OCI-LY1 (cell line): ENCODE data around the gene ENPEP.
A peak's percentile ranks its signal among the peaks of the same experiment; 100 is the strongest.

Source experiments
- H2AFZ ChIP-seq: fragments of 200-600 bp; sonication (generic), shearing (Covaris generic); 2 replicates; pipeline ENCODE4 v1.6.0; 2014; ENCODE audit warnings: antibody characterized with exemption, mild to moderate bottlenecking, low read length
- H3F3A ChIP-seq: fragments of 200-600 bp; sonication (generic), shearing (Covaris generic); 2 replicates; pipeline ENCODE4 v1.6.0; 2014; ENCODE audit warnings: mild to moderate bottlenecking, antibody characterized with exemption, low read length, moderate library complexity; ENCODE audit not compliant: insufficient read depth
- H3K27ac ChIP-seq: fragments of 200-600 bp; sonication (generic); 2 replicates; pipeline ENCODE4 v1.5.1; 2014; ENCODE audit warnings: low read length, mixed run types, mild to moderate bottlenecking, low read depth; ENCODE audit not compliant: poor library complexity, severe bottlenecking
- H3K27me3 ChIP-seq: fragments of 200-600 bp; sonication (generic); 2 replicates; pipeline ENCODE4 v1.6.0; 2014; ENCODE audit warnings: antibody characterized with exemption, mild to moderate bottlenecking, low read length, moderate library complexity; ENCODE audit not compliant: insufficient read depth
- H3K36me3 ChIP-seq: fragments of 200-600 bp; sonication (generic); 2 replicates; pipeline ENCODE4 v1.6.1; 2014; ENCODE audit warnings: mild to moderate bottlenecking, antibody characterized with exemption, low read length, moderate library complexity, mixed read lengths; ENCODE audit not compliant: insufficient read depth
- H3K4me1 ChIP-seq: fragments of 200-600 bp; sonication (generic); 2 replicates; pipeline ENCODE4 v1.5.1; 2014; ENCODE audit warnings: mild to moderate bottlenecking, low read length, moderate library complexity; ENCODE audit not compliant: insufficient read depth, severe bottlenecking
- H3K4me2 ChIP-seq: fragments of 200-600 bp; sonication (generic), shearing (Covaris generic); 2 replicates; pipeline ENCODE4 v1.6.1; 2014; ENCODE audit warnings: low read length
- H3K4me3 ChIP-seq: fragments of 200-600 bp; sonication (generic); 2 replicates; pipeline ENCODE4 v1.5.1; 2014; ENCODE audit warnings: low read length, low read depth, mild to moderate bottlenecking, mixed read lengths; ENCODE audit not compliant: poor library complexity, severe bottlenecking
- H3K79me2 ChIP-seq: fragments of 200-600 bp; shearing (Covaris generic); 2 replicates; pipeline ENCODE4 v1.6.1; 2016; ENCODE audit warnings: mixed run types, low read length, mixed read lengths; ENCODE audit not compliant: insufficient read depth
- H3K9ac ChIP-seq: fragments of 200-600 bp; sonication (generic), shearing (Covaris generic); 2 replicates; pipeline ENCODE4 v1.6.1; 2014; ENCODE audit warnings: mild to moderate bottlenecking, low read length, mixed read lengths
- H3K9me2 ChIP-seq: fragments of 200-600 bp; sonication (generic), shearing (Covaris generic); 2 replicates; pipeline ENCODE4 v1.6.1; 2014; ENCODE audit warnings: low read depth, mild to moderate bottlenecking, low read length, mixed read lengths
- H3K9me3 ChIP-seq: fragments of 200-600 bp; shearing (Covaris generic); 2 replicates; pipeline ENCODE4 v1.6.1; 2014; ENCODE audit warnings: low read length, mixed read lengths
- H4K20me1 ChIP-seq: fragments of 200-600 bp; sonication (generic), shearing (Covaris generic); 2 replicates; pipeline ENCODE4 v1.6.0; 2016; ENCODE audit warnings: mild to moderate bottlenecking, low read length; ENCODE audit not compliant: insufficient read depth
- CTCF ChIP-seq: fragments of 200-600 bp; sonication (generic), shearing (Covaris generic); IDR thresholded peaks from 2 replicates; pipeline ENCODE4 v1.5.1; 2017; ENCODE audit warnings: mild to moderate bottlenecking, antibody characterized with exemption, low read length, moderate library complexity, mixed read lengths
- EZH2 ChIP-seq: fragments of 200-600 bp; sonication (generic), shearing (Covaris generic); IDR thresholded peaks from 2 replicates; pipeline ENCODE4 v1.8.0; 2017; ENCODE audit warnings: borderline replicate concordance, mixed run types, mild to moderate bottlenecking, antibody characterized with exemption, low read length, moderate library complexity, mixed read lengths

ENPEP gene

GRCh38 chr4:110508827-110509710 lies 33.1 kb downstream of the ENPEP start:
- no peaks in the 10 kb centered on the region for H3F3A ChIP-seq
- no peak overlapping the region for H3K4me3 ChIP-seq
- no peaks in the 10 kb centered on the region for H3K9me3 ChIP-seq
- no peaks in the 10 kb centered on the region for H3K79me2 ChIP-seq
- no peaks in the 10 kb centered on the region for H3K9me2 ChIP-seq
- no peak overlapping the region for H3K9ac ChIP-seq
- no peaks in the 10 kb centered on the region for H4K20me1 ChIP-seq
- TF ChIP-seq CTCF (peak; percentile 30; the same call in 1 of the 2 replicates), EZH2 (no peak)
- no peak overlapping the region for H2AFZ ChIP-seq
- no peaks in the 10 kb centered on the region for H3K27me3 ChIP-seq
- H3K36me3 ChIP-seq: no peaks in the 10 kb centered on the region
- H3K27ac ChIP-seq: no peak overlapping the region
- H3K4me1 ChIP-seq: no peaks in the 10 kb centered on the region
- no peak overlapping the region for H3K4me2 ChIP-seq

GRCh38 chr4:110510277-110510676 lies 34.3 kb downstream of the ENPEP start:
- TF ChIP-seq EZH2 (no peak), CTCF (no peak)
- Histone ChIP-seq H3K9me3 (no peaks in the 10 kb centered on the region), H3K4me3 (no peak overlapping the region), H3K27me3 (no peaks in the 10 kb centered on the region), H3K4me2 (no peak overlapping the region), H3K9me2 (no peaks in the 10 kb centered on the region), H2AFZ (no peak overlapping the region), H4K20me1 (no peaks in the 10 kb centered on the region), H3K36me3 (no peaks in the 10 kb centered on the region), H3K9ac (no peak overlapping the region), H3K4me1 (no peaks in the 10 kb centered on the region), H3K27ac (no peak overlapping the region), H3F3A (no peaks in the 10 kb centered on the region), H3K79me2 (no peaks in the 10 kb centered on the region)

GRCh38 chr4:110510955-110511544 lies 35.1 kb downstream of the ENPEP start:
- no peak overlapping the region for H3K4me3 ChIP-seq
- H3K27ac ChIP-seq: no peak overlapping the region
- no peaks in the 10 kb centered on the region for H3F3A ChIP-seq
- H3K27me3 ChIP-seq: no peaks in the 10 kb centered on the region
- H3K79me2 ChIP-seq: no peaks in the 10 kb centered on the region
- H3K4me2 ChIP-seq: no peak overlapping the region
- no peaks in the 10 kb centered on the region for H3K9me2 ChIP-seq
- no peak overlapping the region for H2AFZ ChIP-seq
- H3K4me1 ChIP-seq: peaks cover 6% of the 10 kb centered on the region
- no peak overlapping the region for H3K9ac ChIP-seq
- no peaks in the 10 kb centered on the region for H3K36me3 ChIP-seq
- H4K20me1 ChIP-seq: no peaks in the 10 kb centered on the region
- TF ChIP-seq EZH2 (no peak), CTCF (peak; percentile 68)
- no peaks in the 10 kb centered on the region for H3K9me3 ChIP-seq
